Measurements from ENCODE around the gene PLEKHG5.

GRCh38 chr1:6519935-6520671 is 28.6 kb upstream of the PLEKHG5 start:
- TF ChIP-seq, protein P1, sequence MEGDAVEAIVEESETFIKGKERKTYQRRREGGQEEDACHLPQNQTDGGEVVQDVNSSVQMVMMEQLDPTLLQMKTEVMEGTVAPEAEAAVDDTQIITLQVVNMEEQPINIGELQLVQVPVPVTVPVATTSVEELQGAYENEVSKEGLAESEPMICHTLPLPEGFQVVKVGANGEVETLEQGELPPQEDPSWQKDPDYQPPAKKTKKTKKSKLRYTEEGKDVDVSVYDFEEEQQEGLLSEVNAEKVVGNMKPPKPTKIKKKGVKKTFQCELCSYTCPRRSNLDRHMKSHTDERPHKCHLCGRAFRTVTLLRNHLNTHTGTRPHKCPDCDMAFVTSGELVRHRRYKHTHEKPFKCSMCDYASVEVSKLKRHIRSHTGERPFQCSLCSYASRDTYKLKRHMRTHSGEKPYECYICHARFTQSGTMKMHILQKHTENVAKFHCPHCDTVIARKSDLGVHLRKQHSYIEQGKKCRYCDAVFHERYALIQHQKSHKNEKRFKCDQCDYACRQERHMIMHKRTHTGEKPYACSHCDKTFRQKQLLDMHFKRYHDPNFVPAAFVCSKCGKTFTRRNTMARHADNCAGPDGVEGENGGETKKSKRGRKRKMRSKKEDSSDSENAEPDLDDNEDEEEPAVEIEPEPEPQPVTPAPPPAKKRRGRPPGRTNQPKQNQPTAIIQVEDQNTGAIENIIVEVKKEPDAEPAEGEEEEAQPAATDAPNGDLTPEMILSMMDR (IDR thresholded peaks at IDR 0.05): no peak
- TF ChIP-seq ZFX (IDR thresholded peaks at IDR 0.05; ENCODE audit: borderline replicate concordance): no peak
